ENCODE measurements around the gene CACNA1G. TPM values are rescaled to one million over a fixed set of nuclear protein-coding genes. Genes with fewer than 3 reads are reported as not detected.

The CACNA1G gene
- total RNA-seq, 1 donor from 2014 or later: 0.21 TPM

DNA sequence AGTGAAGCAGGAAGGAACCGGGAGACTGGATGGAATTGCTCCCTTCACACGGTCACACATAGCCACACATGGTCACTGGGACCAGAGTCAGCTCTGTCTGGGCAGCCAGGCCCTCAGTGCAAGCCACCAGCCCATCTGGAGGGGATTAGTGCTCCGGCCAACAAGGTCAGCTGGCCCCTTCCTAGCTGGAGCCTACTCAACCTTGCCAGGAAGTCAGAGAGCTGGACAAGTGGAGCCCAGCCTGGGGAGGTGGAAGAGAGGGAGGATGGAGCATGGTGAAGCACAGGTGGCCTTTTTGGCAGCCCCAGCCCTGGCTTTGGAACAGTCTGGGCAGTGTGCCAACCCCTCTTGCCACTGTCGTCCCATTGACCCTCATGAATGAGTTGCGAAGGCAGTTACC is 3.7 kb upstream of the CACNA1G start:
- no peaks in the 10 kb centered on the region for H3K9me3 ChIP-seq
- peaks cover 10% of the 10 kb centered on the region for H3K36me3 ChIP-seq
- no peak overlapping the region for H3K4me3 ChIP-seq
- H3K4me1 ChIP-seq: peaks cover 30% of the 10 kb centered on the region
- no peak overlapping the region for H3K27ac ChIP-seq
- TF ChIP-seq, protein P1, sequence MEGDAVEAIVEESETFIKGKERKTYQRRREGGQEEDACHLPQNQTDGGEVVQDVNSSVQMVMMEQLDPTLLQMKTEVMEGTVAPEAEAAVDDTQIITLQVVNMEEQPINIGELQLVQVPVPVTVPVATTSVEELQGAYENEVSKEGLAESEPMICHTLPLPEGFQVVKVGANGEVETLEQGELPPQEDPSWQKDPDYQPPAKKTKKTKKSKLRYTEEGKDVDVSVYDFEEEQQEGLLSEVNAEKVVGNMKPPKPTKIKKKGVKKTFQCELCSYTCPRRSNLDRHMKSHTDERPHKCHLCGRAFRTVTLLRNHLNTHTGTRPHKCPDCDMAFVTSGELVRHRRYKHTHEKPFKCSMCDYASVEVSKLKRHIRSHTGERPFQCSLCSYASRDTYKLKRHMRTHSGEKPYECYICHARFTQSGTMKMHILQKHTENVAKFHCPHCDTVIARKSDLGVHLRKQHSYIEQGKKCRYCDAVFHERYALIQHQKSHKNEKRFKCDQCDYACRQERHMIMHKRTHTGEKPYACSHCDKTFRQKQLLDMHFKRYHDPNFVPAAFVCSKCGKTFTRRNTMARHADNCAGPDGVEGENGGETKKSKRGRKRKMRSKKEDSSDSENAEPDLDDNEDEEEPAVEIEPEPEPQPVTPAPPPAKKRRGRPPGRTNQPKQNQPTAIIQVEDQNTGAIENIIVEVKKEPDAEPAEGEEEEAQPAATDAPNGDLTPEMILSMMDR (IDR thresholded peaks at IDR 0.05): no peak
- DNase-seq (no peak), ATAC-seq (no peak)
- H3K27me3 ChIP-seq (ENCODE audit: low read depth): peaks cover 40% of the 10 kb centered on the region
- intact Hi-C loops (cut with DNase I): loop anchor here (10.0 kb wide), 1 partner anchor 138 kb away; no protein-coding TSS in a partner anchor

DNA sequence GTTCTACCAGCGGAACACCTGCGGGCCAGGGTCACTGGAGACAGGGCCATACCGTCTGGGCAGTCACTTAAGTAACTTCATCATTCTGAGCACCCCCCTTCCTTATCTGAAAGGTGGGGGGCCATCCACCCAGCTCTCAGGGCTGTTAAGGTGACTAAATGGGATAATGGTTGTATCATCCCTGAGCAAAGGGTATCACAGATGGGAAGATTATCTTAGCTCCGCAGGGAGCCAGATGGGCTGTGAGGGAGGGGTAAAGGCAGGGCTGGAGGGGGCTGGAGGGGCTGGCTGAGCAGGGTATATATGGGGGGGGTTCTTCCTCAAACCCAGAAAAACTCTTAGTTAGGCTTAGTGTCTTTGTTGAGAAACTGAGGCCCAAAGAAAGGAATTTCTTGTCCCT is 2.9 kb upstream of the CACNA1G start:
- Histone ChIP-seq H3K36me3 (peaks cover 7% of the 10 kb centered on the region), H3K9me3 (no peaks in the 10 kb centered on the region), H3K27me3 (ENCODE audit: low read depth) (peaks cover 48% of the 10 kb centered on the region), H3K4me1 (peaks cover 37% of the 10 kb centered on the region), H3K4me3 (no peak overlapping the region), H3K27ac (no peak overlapping the region)
- no peak for DNase-seq
- ATAC-seq: no peak
- intact Hi-C loops (cut with DNase I): loop anchor here (10.0 kb wide), 1 partner anchor 137 kb away; no protein-coding TSS in a partner anchor
- TF ChIP-seq, protein P1 (IDR thresholded peaks at IDR 0.05): no peak

DNA sequence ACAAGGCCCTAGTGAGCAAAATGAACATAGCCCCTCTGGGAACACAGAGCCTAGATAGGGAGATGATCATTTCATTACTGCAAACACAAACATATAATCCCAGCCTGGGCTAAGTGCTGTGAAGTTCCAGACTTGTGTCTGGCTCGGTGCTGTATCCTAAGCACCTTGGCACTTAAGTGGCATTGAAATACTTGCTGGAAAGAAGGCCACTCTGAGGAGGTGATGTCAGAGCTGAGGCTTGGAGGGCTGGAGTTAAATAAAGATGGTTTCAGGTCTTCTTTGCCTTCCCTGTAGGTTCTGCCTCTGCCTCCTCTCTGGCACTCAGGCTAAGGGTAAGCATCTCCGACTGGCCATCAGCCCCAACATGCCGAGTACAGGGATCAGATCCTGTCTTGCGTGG is 2.4 kb upstream of the CACNA1G start:
- TF ChIP-seq, protein P1 (IDR thresholded peaks at IDR 0.05): no peak
- Histone ChIP-seq H3K27ac (no peak overlapping the region), H3K4me1 (peaks cover 38% of the 10 kb centered on the region), H3K36me3 (peaks cover 7% of the 10 kb centered on the region), H3K9me3 (no peaks in the 10 kb centered on the region), H3K4me3 (no peak overlapping the region), H3K27me3 (ENCODE audit: low read depth) (peaks cover 53% of the 10 kb centered on the region)
- DNase-seq (no peak), ATAC-seq (peak; percentile 23 to 61)
- intact Hi-C loops (cut with DNase I): loop anchor here (10.0 kb wide), 1 partner anchor 137 kb away; no protein-coding TSS in a partner anchor

DNA sequence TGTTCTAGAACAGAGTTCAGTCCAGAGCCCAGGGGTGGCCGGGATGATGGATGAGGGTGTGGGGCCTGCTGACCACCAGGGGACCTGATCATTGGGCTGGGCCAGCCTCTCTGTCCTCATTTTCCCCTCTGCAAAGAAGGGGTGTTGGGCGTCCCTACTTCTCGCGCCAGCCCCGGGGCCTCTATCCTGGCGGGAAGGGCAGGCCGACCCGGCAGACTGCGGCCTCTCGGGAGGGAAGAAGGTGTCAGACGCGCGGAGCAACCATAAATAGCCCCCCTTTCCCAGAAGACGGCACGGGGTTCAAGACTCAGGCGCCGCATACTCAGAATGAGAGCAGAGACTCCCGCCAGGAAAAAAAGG is 2.0 kb upstream of the CACNA1G start:
- peak overlapping the region; percentile 55 for H3K4me3 ChIP-seq
- TF ChIP-seq, protein P1 (IDR thresholded peaks at IDR 0.05): no peak
- ATAC-seq: no peak
- H3K9me3 ChIP-seq: no peaks in the 10 kb centered on the region
- H3K36me3 ChIP-seq: peaks cover 7% of the 10 kb centered on the region
- H3K4me1 ChIP-seq: peaks cover 38% of the 10 kb centered on the region
- intact Hi-C loops (cut with DNase I): loop anchor here (10.0 kb wide), 1 partner anchor 136 kb away; no protein-coding TSS in a partner anchor
- no peak overlapping the region for H3K27ac ChIP-seq
- peaks cover 57% of the 10 kb centered on the region for H3K27me3 ChIP-seq (ENCODE audit: low read depth)
- no peak for DNase-seq

DNA sequence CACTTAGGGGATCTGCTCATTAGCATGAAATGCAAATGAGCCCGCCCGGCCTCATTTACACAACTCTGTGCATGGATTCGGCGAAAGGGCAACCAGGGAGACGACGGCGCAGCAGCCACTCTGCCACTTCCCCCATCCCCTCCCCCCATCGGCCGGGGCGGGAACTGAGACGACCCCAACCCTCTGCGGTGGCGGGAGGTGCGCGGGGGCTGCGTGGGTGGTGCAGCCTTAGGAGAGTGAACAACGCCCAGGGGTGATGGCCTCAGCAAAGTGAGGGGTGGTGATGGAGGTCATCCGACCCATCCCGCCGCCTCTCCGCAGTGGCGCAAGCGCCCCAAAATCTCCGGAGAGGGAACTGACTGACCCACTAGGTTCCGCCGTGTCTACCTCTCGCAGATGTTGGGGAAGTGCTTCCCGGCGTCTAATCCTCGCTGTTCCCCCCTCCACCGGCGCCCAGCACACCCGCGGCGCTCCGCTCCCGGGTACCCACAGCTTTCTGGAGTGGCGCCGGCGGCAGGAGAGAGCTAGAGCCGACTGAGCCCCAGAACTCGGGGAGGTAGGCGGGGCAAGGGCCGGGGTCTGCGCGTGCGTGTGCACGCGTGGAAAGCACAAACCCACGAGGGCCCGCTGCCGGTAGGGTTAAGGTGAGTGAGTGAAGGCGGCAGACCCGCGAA is 1.4 kb upstream of the CACNA1G start:
- ATAC-seq (peak in 1 of 2 donors; percentile 4), DNase-seq (peak; percentile 69)
- Histone ChIP-seq H3K27ac (no peak overlapping the region), H3K4me1 (peaks cover 38% of the 10 kb centered on the region), H3K9me3 (no peaks in the 10 kb centered on the region), H3K36me3 (peaks cover 7% of the 10 kb centered on the region), H3K27me3 (ENCODE audit: low read depth) (peaks cover 60% of the 10 kb centered on the region), H3K4me3 (peak overlapping the region; percentile 55)
- TF ChIP-seq, protein P1 (IDR thresholded peaks at IDR 0.05): no peak
- intact Hi-C loops (cut with DNase I): loop anchor here (10.0 kb wide), 1 partner anchor 136 kb away; no protein-coding TSS in a partner anchor
